HepG2 (cell line): Measurements from ENCODE around the gene MSRB3. TPM values are rescaled to one million over a fixed set of nuclear protein-coding genes. Genes with fewer than 3 reads are reported as not detected.

Experiments used
- ATAC-seq: fragments of 200-7000 bp; cut with Tn5 transposase; 3 replicates; pipeline ENCODE4 v1.9.1; 2020; ENCODE audit warnings: mild to moderate bottlenecking, moderate library complexity
- BruUV-seq: library from RNA; stranded (reverse); fragments of 400-500 nt; replicated peaks from 2 replicates; lab custom pipeline; 2021; lab: Mats Ljungman, UMichigan
- CTCF ChIA-PET: fragments of 300-600 bp; formaldehyde crosslinking; extraction: SDS; loops from one replicate; lab custom pipeline; 2021; ENCODE audit warnings: low total read pairs, inconsistent platforms, low intra/inter-chr PET ratio; lab: Yijun Ruan, JAX
- POLR2A ChIA-PET: fragments of 350-600 bp; sonication (Branson Sonifier 250); formaldehyde crosslinking; loops from one replicate; lab custom pipeline; 2020; ENCODE audit warnings: antibody characterized with exemption, inconsistent platforms; lab: Yijun Ruan, JAX
- DNase-seq: peaks from one replicate; pipeline ENCODE4 v3.0.0-alpha.2; 2015; ENCODE audit warnings: low spot score
- FAIRE-seq: peaks from 3 replicates; lab custom pipeline; 2011; peaks lifted over from hg19 to GRCh38; lab: Jason Lieb, UNC
- H2AFZ ChIP-seq: one replicate; pipeline ENCODE4 v1.6.1; 2011; ENCODE audit warnings: low read length, inconsistent platforms
- H3K27ac ChIP-seq: fragments of 300-600 bp; 3 replicates; pipeline ENCODE4 v1.8.0; 2011; ENCODE audit warnings: mixed run types, mild to moderate bottlenecking, mixed read lengths, low read length, inconsistent platforms; ENCODE audit not compliant: insufficient read depth; ENCODE audit errors: extremely low read length
- H3K27me3 ChIP-seq, 2 experiments: fragments of 200-600 bp in 1 of 2; 2 replicates in 1 of 2; 3 replicates in 1 of 2; pipeline versions ENCODE4 v1.6.0 to v1.8.0; 2011; ENCODE audit warnings: low read length in 2 of 2, mild to moderate bottlenecking in 2 of 2, moderate library complexity in 2 of 2, inconsistent platforms in 1 of 2; ENCODE audit not compliant: insufficient read depth in 2 of 2, control insufficient read depth in 1 of 2
- H3K36me3 ChIP-seq, 2 experiments: fragments of 200-600 bp in 1 of 2; replicated peaks in 1 of 2; 2 replicates in 1 of 2; 3 replicates in 1 of 2; pipeline versions ENCODE4 v1.5.1 to v1.8.0; 2011; ENCODE audit warnings: low read length in 2 of 2, inconsistent platforms in 1 of 2; ENCODE audit not compliant: insufficient read depth in 2 of 2, control insufficient read depth in 1 of 2
- H3K4me1 ChIP-seq: 2 replicates; pipeline ENCODE4 v1.5.1; 2012; ENCODE audit warnings: low read length, inconsistent platforms; ENCODE audit not compliant: insufficient read depth
- H3K4me2 ChIP-seq: 2 replicates; pipeline ENCODE4 v1.6.0; 2011; ENCODE audit warnings: low read depth, low read length, inconsistent platforms
- H3K4me3 ChIP-seq, 3 experiments: fragments of 200-600 bp in 1 of 3; sonication (generic), shearing (Covaris generic) in 1 of 3; replicated peaks in 1 of 3; 2 replicates each; pipeline ENCODE4 v1.5.1; 2011 to 2016; ENCODE audit warnings: low read length in 3 of 3, inconsistent platforms in 2 of 3, low read depth in 2 of 3, mild to moderate bottlenecking in 2 of 3, control low read depth in 1 of 3, mixed read lengths in 1 of 3; ENCODE audit not compliant: insufficient read depth in 1 of 3
- H3K79me2 ChIP-seq: one replicate; pipeline ENCODE4 v1.6.1; 2011; ENCODE audit warnings: low read length, inconsistent platforms; ENCODE audit not compliant: insufficient read depth
- H3K9ac ChIP-seq: 2 replicates; pipeline ENCODE4 v1.6.0; 2011; ENCODE audit warnings: mild to moderate bottlenecking, low read depth, low read length, inconsistent platforms; ENCODE audit not compliant: insufficient read depth
- H3K9me3 ChIP-seq: 2 replicates; pipeline ENCODE4 v1.5.1; 2012; ENCODE audit warnings: mild to moderate bottlenecking, low read length
- H4K20me1 ChIP-seq: 2 replicates; pipeline ENCODE4 v1.6.0; 2011; ENCODE audit warnings: inconsistent platforms, mild to moderate bottlenecking, low read length, moderate library complexity; ENCODE audit not compliant: insufficient read depth
- EZH2 ChIP-seq: conservative IDR thresholded peaks from 2 replicates; pipeline ENCODE4 v1.6.1; 2012; ENCODE audit warnings: mild to moderate bottlenecking, low read depth, low read length, moderate library complexity
- FUBP1 ChIP-seq: sonication (generic); formaldehyde crosslinking; IDR thresholded peaks from 2 replicates; pipeline ENCODE4 v1.5.1; 2020; ENCODE audit warnings: missing genetic modification reagents, mild to moderate bottlenecking, borderline replicate concordance
- SATB2 ChIP-seq: sonication (generic); formaldehyde crosslinking; IDR thresholded peaks from 2 replicates; pipeline ENCODE4 v1.5.0; 2020; ENCODE audit warnings: missing genetic modification reagents
- ZNF547 ChIP-seq: sonication (generic); formaldehyde crosslinking; IDR thresholded peaks from 2 replicates; pipeline ENCODE4 v1.5.1; 2020; ENCODE audit warnings: mild to moderate bottlenecking, missing genetic modification reagents
- ZNF678 ChIP-seq: sonication (generic); formaldehyde crosslinking; IDR thresholded peaks from 2 replicates; pipeline ENCODE4 v1.4.0; 2020; ENCODE audit warnings: mild to moderate bottlenecking, missing genetic modification reagents
- ZNF891 ChIP-seq: sonication (generic); formaldehyde crosslinking; IDR thresholded peaks from 2 replicates; pipeline ENCODE4 v1.5.0; 2020; ENCODE audit warnings: mild to moderate bottlenecking, missing genetic modification reagents
- WGBS: methylation state at CpG from one replicate; pipeline ENCODE4 v1.1.6; 2017; ENCODE audit warnings: low lambda C conversion rate; 5-methylcytosine and 5-hydroxymethylcytosine counted together
- in situ Hi-C: cut with HindIII; loops from 2 replicates; pipeline ENCODE4 v1.10.0; 2017; ENCODE audit warnings: low pct_unique_long_range_greater_than_20kb; ENCODE audit not compliant: extremely low pct_ligation_motif_present
- intact Hi-C: fragments of 100-400 bp; cut with micrococcal nuclease; formaldehyde crosslinking; loops from one replicate; pipeline ENCODE4 v1.10.0; 2022; ENCODE audit not compliant: unreplicated experiment
- polyA plus RNA-seq, 8 experiments: library from polyadenylated mRNA; depleted of rRNA in 3 of 8; stranded (reverse) in 7 of 8; unstranded in 1 of 8; fragments of >200 nt; fragmentation: Illumina TruSeq in 4 of 8; extraction: Trizol in 4 of 8; gene quantifications; 2 replicates each; pipeline versions ENCODE4 v1.2.1 to v1.2.3, GENCODE V29; 2011 to 2016; ENCODE audit warnings: low read depth in 4 of 8, missing spikeins in 1 of 8, mixed read lengths in 1 of 8; ENCODE audit not compliant: insufficient read depth in 1 of 8
- total RNA-seq, 5 experiments: library from RNA; depleted of rRNA; stranded (reverse); fragments of >200 nt; fragmentation: Illumina TruSeq; extraction: Trizol; gene quantifications; 2 replicates each; pipeline ENCODE4 v1.2.3, GENCODE V29; 2016; ENCODE audit warnings: low read depth in 1 of 5
- TF ChIP-seq, protein P1 (sequence below): IDR thresholded peaks from 2 replicates; pipeline ENCODE4 v1.6.1; 2016; ENCODE audit warnings: low read depth, missing genetic modification reagents, missing compliant biosample characterization
- TF ChIP-seq, protein P2 (sequence below): sonication (generic); formaldehyde crosslinking; IDR thresholded peaks from 2 replicates; pipeline ENCODE4 v1.4.0; 2020; ENCODE audit warnings: mild to moderate bottlenecking, missing genetic modification reagents
- TF ChIP-seq, protein P3 (sequence below): sonication (generic); formaldehyde crosslinking; IDR thresholded peaks from 2 replicates; pipeline ENCODE4 v1.5.1; 2020; ENCODE audit warnings: mild to moderate bottlenecking, missing genetic modification reagents, moderate library complexity

MSRB3 gene
- total and polyA plus RNA-seq, 2 of the 13 experiments (the other 11 are each of a cell fraction or from before 2014, with no cell fraction given), result 1.5 to 1.9 TPM

GRCh38 chr12:65277994-65278575 lies 398 bp upstream of the MSRB3 start:
- no peak overlapping the region for H3K27ac ChIP-seq
- H3K9ac ChIP-seq, result no peak overlapping the region
- H3K4me3 ChIP-seq, result peak overlapping the region in 2 of 3 experiments; percentile 76 to 80; a peak in 4 of 6 replicates
- no peaks in the 10 kb centered on the region for H4K20me1 ChIP-seq
- peak overlapping the region; percentile 92 for H3K4me2 ChIP-seq
- DNase-seq, result no peak
- no peaks in the 10 kb centered on the region for H3K79me2 ChIP-seq
- POLR2A ChIA-PET, result no interaction called here
- BruUV-seq, result no TSS peak
- in situ Hi-C loops, result no loop called here
- WGBS, result 27% methylated on average over 20 of the region's 23 CpGs
- H3K9me3 ChIP-seq, result no peaks in the 10 kb centered on the region
- ATAC-seq, result peak; percentile 36
- intact Hi-C loops, result no loop called here
- H3K36me3 ChIP-seq, result no peaks in the 10 kb centered on the region
- H2AFZ ChIP-seq, result no peak overlapping the region
- FAIRE-seq, result no peak
- CTCF ChIA-PET, result no interaction called here
- 0 out of 2 replicates have a peak, but pooled peaks cover 5% of the 10 kb centered on the region for H3K4me1 ChIP-seq
- peaks cover 3 to 9% of the 10 kb centered on the region in 2 experiments; a peak in 3 of 5 replicates for H3K27me3 ChIP-seq
- TF ChIP-seq ZNF891 (CRISPR knock-in tag) (0 out of 2 replicates have a peak, but pooled peaks have one; percentile 7), FUBP1 (CRISPR knock-in tag) (no peak), SATB2 (CRISPR knock-in tag) (no peak), ZNF547 (CRISPR knock-in tag) (peak; percentile 8; the same call in 1 of the 2 replicates), ZNF678 (CRISPR knock-in tag) (no peak), EZH2 (0 out of 2 replicates have a peak, but pooled peaks have one; percentile 30)
- TF ChIP-seq, protein P1, sequence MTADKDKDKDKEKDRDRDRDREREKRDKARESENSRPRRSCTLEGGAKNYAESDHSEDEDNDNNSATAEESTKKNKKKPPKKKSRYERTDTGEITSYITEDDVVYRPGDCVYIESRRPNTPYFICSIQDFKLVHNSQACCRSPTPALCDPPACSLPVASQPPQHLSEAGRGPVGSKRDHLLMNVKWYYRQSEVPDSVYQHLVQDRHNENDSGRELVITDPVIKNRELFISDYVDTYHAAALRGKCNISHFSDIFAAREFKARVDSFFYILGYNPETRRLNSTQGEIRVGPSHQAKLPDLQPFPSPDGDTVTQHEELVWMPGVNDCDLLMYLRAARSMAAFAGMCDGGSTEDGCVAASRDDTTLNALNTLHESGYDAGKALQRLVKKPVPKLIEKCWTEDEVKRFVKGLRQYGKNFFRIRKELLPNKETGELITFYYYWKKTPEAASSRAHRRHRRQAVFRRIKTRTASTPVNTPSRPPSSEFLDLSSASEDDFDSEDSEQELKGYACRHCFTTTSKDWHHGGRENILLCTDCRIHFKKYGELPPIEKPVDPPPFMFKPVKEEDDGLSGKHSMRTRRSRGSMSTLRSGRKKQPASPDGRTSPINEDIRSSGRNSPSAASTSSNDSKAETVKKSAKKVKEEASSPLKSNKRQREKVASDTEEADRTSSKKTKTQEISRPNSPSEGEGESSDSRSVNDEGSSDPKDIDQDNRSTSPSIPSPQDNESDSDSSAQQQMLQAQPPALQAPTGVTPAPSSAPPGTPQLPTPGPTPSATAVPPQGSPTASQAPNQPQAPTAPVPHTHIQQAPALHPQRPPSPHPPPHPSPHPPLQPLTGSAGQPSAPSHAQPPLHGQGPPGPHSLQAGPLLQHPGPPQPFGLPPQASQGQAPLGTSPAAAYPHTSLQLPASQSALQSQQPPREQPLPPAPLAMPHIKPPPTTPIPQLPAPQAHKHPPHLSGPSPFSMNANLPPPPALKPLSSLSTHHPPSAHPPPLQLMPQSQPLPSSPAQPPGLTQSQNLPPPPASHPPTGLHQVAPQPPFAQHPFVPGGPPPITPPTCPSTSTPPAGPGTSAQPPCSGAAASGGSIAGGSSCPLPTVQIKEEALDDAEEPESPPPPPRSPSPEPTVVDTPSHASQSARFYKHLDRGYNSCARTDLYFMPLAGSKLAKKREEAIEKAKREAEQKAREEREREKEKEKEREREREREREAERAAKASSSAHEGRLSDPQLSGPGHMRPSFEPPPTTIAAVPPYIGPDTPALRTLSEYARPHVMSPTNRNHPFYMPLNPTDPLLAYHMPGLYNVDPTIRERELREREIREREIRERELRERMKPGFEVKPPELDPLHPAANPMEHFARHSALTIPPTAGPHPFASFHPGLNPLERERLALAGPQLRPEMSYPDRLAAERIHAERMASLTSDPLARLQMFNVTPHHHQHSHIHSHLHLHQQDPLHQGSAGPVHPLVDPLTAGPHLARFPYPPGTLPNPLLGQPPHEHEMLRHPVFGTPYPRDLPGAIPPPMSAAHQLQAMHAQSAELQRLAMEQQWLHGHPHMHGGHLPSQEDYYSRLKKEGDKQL (CRISPR knock-in tag), result no peak
- TF ChIP-seq, protein P2, sequence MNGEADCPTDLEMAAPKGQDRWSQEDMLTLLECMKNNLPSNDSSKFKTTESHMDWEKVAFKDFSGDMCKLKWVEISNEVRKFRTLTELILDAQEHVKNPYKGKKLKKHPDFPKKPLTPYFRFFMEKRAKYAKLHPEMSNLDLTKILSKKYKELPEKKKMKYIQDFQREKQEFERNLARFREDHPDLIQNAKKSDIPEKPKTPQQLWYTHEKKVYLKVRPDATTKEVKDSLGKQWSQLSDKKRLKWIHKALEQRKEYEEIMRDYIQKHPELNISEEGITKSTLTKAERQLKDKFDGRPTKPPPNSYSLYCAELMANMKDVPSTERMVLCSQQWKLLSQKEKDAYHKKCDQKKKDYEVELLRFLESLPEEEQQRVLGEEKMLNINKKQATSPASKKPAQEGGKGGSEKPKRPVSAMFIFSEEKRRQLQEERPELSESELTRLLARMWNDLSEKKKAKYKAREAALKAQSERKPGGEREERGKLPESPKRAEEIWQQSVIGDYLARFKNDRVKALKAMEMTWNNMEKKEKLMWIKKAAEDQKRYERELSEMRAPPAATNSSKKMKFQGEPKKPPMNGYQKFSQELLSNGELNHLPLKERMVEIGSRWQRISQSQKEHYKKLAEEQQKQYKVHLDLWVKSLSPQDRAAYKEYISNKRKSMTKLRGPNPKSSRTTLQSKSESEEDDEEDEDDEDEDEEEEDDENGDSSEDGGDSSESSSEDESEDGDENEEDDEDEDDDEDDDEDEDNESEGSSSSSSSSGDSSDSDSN (CRISPR knock-in tag), result no peak
- TF ChIP-seq, protein P3, sequence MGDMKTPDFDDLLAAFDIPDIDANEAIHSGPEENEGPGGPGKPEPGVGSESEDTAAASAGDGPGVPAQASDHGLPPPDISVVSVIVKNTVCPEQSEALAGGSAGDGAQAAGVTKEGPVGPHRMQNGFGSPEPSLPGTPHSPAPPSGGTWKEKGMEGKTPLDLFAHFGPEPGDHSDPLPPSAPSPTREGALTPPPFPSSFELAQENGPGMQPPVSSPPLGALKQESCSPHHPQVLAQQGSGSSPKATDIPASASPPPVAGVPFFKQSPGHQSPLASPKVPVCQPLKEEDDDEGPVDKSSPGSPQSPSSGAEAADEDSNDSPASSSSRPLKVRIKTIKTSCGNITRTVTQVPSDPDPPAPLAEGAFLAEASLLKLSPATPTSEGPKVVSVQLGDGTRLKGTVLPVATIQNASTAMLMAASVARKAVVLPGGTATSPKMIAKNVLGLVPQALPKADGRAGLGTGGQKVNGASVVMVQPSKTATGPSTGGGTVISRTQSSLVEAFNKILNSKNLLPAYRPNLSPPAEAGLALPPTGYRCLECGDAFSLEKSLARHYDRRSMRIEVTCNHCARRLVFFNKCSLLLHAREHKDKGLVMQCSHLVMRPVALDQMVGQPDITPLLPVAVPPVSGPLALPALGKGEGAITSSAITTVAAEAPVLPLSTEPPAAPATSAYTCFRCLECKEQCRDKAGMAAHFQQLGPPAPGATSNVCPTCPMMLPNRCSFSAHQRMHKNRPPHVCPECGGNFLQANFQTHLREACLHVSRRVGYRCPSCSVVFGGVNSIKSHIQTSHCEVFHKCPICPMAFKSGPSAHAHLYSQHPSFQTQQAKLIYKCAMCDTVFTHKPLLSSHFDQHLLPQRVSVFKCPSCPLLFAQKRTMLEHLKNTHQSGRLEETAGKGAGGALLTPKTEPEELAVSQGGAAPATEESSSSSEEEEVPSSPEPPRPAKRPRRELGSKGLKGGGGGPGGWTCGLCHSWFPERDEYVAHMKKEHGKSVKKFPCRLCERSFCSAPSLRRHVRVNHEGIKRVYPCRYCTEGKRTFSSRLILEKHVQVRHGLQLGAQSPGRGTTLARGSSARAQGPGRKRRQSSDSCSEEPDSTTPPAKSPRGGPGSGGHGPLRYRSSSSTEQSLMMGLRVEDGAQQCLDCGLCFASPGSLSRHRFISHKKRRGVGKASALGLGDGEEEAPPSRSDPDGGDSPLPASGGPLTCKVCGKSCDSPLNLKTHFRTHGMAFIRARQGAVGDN (CRISPR knock-in tag), result no peak
